HEK293 (cell line): Measurements from ENCODE around the gene KIF21A.

ENCODE experiments used
- CTCF ChIA-PET: fragments of 350-600 bp; formaldehyde crosslinking; extraction: SDS; loops from one replicate; lab custom pipeline; 2021; ENCODE audit warnings: antibody characterized with exemption; lab: Yijun Ruan, JAX
- POLR2A ChIA-PET: fragments of 300-600 bp; formaldehyde crosslinking; extraction: SDS; loops from one replicate; lab custom pipeline; 2020; ENCODE audit warnings: antibody characterized with exemption, inconsistent platforms; lab: Yijun Ruan, JAX
- H3K27ac ChIP-seq: fragments of 200-500 bp; sonication (Bioruptor generic); 2 replicates; pipeline ENCODE4 v1.5.1; 2014; ENCODE audit warnings: low read depth, low read length, control low read depth, inconsistent platforms; ENCODE audit errors: extremely low read depth
- H3K36me3 ChIP-seq, 2 experiments: fragments of 200-500 bp in 1 of 2; sonication (Bioruptor generic) in 1 of 2; 1 replicate in 1 of 2; 2 replicates in 1 of 2; pipeline ENCODE4 v1.5.1; 2014 to 2017; ENCODE audit warnings: inconsistent platforms in 2 of 2, low read length in 2 of 2; ENCODE audit not compliant: control insufficient read depth in 2 of 2, insufficient read depth in 1 of 2
- H3K4me1 ChIP-seq: fragments of 200-500 bp; sonication (Bioruptor generic); 2 replicates; pipeline ENCODE4 v1.5.1; 2014; ENCODE audit warnings: mild to moderate bottlenecking, low read length, inconsistent platforms; ENCODE audit not compliant: control insufficient read depth, insufficient read depth
- H3K4me3 ChIP-seq: 2 replicates; pipeline ENCODE4 v1.5.1; 2011; ENCODE audit warnings: low read depth, mild to moderate bottlenecking, control low read depth, low read length, moderate library complexity
- H3K9me3 ChIP-seq: fragments of 200-500 bp; sonication (Bioruptor generic); 2 replicates; pipeline ENCODE4 v1.5.1; 2014; ENCODE audit warnings: low read depth, low read length, inconsistent platforms; ENCODE audit not compliant: control insufficient read depth, insufficient read depth
- AEBP2 ChIP-seq: fragments of 450-650 bp; formaldehyde crosslinking; IDR thresholded peaks from 2 replicates; pipeline ENCODE4 v1.5.1; 2016; ENCODE audit warnings: missing biosample characterization, missing genetic modification characterization, borderline replicate concordance
- ATF2 ChIP-seq: fragments of 450-650 bp; formaldehyde crosslinking; IDR thresholded peaks from 2 replicates; pipeline ENCODE4 v1.5.1; 2016; ENCODE audit warnings: missing biosample characterization, missing genetic modification characterization, low read depth
- BCL6B ChIP-seq: fragments of 450-650 bp; formaldehyde crosslinking; IDR thresholded peaks from 2 replicates; pipeline ENCODE4 v1.5.1; 2017; ENCODE audit warnings: missing biosample characterization, missing genetic modification characterization
- IKZF3 ChIP-seq: fragments of 450-650 bp; IDR thresholded peaks from 2 replicates; pipeline ENCODE4 v1.5.0; 2018; ENCODE audit warnings: missing biosample characterization, mild to moderate bottlenecking, missing genetic modification characterization, moderate library complexity
- SCRT2 ChIP-seq: fragments of 450-650 bp; formaldehyde crosslinking; IDR thresholded peaks from 2 replicates; pipeline ENCODE4 v1.5.1; 2016; ENCODE audit warnings: missing biosample characterization, missing genetic modification characterization
- TCF7L2 ChIP-seq: IDR thresholded peaks from 2 replicates; pipeline ENCODE4 v1.6.1; 2011; ENCODE audit warnings: low read depth, mild to moderate bottlenecking, inconsistent platforms, low read length, moderate library complexity, borderline replicate concordance
- ZNF10 ChIP-seq: fragments of 450-650 bp; formaldehyde crosslinking; IDR thresholded peaks from 2 replicates; pipeline ENCODE4 v1.5.1; 2017; ENCODE audit warnings: missing biosample characterization, missing genetic modification characterization
- ZNF132 ChIP-seq: fragments of 450-650 bp; formaldehyde crosslinking; IDR thresholded peaks from 2 replicates; pipeline ENCODE4 v1.5.1; 2017; ENCODE audit warnings: missing biosample characterization, missing genetic modification characterization, borderline replicate concordance
- ZNF274 ChIP-seq, 2 experiments: fragments of 200-500 bp in 1 of 2; fragments of 450-650 bp in 1 of 2; sonication (Bioruptor generic) in 1 of 2; formaldehyde crosslinking in 1 of 2; IDR thresholded peaks; 2 replicates each; pipeline versions ENCODE4 v1.5.1 to v1.6.1; 2014 to 2016; ENCODE audit warnings: borderline replicate concordance in 1 of 2, inconsistent platforms in 1 of 2, low read length in 1 of 2, missing biosample characterization in 1 of 2, missing genetic modification characterization in 1 of 2
- ZNF518A ChIP-seq: fragments of 450-650 bp; formaldehyde crosslinking; conservative IDR thresholded peaks from 2 replicates; pipeline ENCODE4 v1.5.1; 2016; ENCODE audit warnings: low read depth, missing biosample characterization, missing genetic modification characterization
- ZNF623 ChIP-seq: fragments of 450-650 bp; formaldehyde crosslinking; IDR thresholded peaks from 2 replicates; pipeline ENCODE4 v1.5.1; 2016; ENCODE audit warnings: missing biosample characterization, missing genetic modification characterization
- ZNF654 ChIP-seq: fragments of 450-650 bp; formaldehyde crosslinking; IDR thresholded peaks from 2 replicates; pipeline ENCODE4 v1.5.1; 2016; ENCODE audit warnings: low read depth, missing biosample characterization, missing genetic modification characterization
- ZNF660 ChIP-seq: fragments of 450-650 bp; IDR thresholded peaks from 2 replicates; pipeline ENCODE4 v1.5.1; 2018; ENCODE audit warnings: missing biosample characterization, mild to moderate bottlenecking, missing genetic modification characterization
- ZNF692 ChIP-seq: fragments of 450-650 bp; formaldehyde crosslinking; IDR thresholded peaks from 2 replicates; pipeline ENCODE4 v1.5.1; 2016; ENCODE audit warnings: missing biosample characterization, missing genetic modification characterization
- ZNF843 ChIP-seq: fragments of 450-650 bp; formaldehyde crosslinking; IDR thresholded peaks from 2 replicates; pipeline ENCODE4 v1.5.1; 2016; ENCODE audit warnings: missing biosample characterization, missing genetic modification characterization

Gene KIF21A

GRCh38 chr12:39277416-39277815 lies 165.5 kb downstream of the KIF21A start (continued):
- TF ChIP-seq ZNF692, result no peak
- no peak for TF ChIP-seq ZNF660 (tag by site-specific recombination)
- peak; percentile 37; the same call in 1 of the 2 replicates for TF ChIP-seq IKZF3
- TF ChIP-seq ZNF623 (tag by site-specific recombination), result no peak
- TF ChIP-seq ZNF843 (tag by site-specific recombination), result peak; percentile 72; the same call in 1 of the 2 replicates
- TF ChIP-seq SCRT2 (tag by site-specific recombination), result peak; percentile 87
- no peak for TF ChIP-seq ZNF274 (IDR thresholded peaks at IDR 0.05; ENCODE audit: low read length)
- TF ChIP-seq ZNF274 (tag by site-specific recombination; IDR thresholded peaks at IDR 0.05; ENCODE audit: borderline replicate concordance), result no peak
- TF ChIP-seq ATF2 (tag by site-specific recombination), result 0 out of 2 replicates have a peak, but pooled peaks have one; percentile 23
- TF ChIP-seq ZNF132, result no peak
- no peak for TF ChIP-seq TCF7L2
- TF ChIP-seq BCL6B (tag by site-specific recombination), result peak; percentile 67; the same call in 1 of the 2 replicates

- no peaks in the 10 kb centered on the region for H3K4me1 ChIP-seq
- CTCF ChIA-PET, result interaction anchor here (1.0 kb wide), 1 partner anchor 47 kb away, joined by 4 read pairs; no protein-coding TSS in a partner anchor
- no peak overlapping the region for H3K27ac ChIP-seq
- no peaks in the 10 kb centered on the region for H3K9me3 ChIP-seq
- TF ChIP-seq ZNF654 (tag by site-specific recombination) (no peak), AEBP2 (tag by site-specific recombination) (no peak), ZNF10 (tag by site-specific recombination) (no peak), ZNF518A (tag by site-specific recombination) (no peak)
- no peaks in the 10 kb centered on the region for H3K36me3 ChIP-seq
- H3K4me3 ChIP-seq, result no peak overlapping the region
- POLR2A ChIA-PET, result no interaction called here
Measured at GRCh38 chr12:39275846-39276245, 167.1 kb downstream of the KIF21A start.
